GM21381 (cell line): ENCODE results near the gene AGAP2.

Experiments used
- ATAC-seq: cut with Tn5 transposase; IDR thresholded peaks from one replicate; pipeline ENCODE4 v1.9.1; 2021; ENCODE audit warnings: mild to moderate bottlenecking, moderate library complexity; ENCODE audit not compliant: unreplicated experiment

The AGAP2 gene

DNA sequence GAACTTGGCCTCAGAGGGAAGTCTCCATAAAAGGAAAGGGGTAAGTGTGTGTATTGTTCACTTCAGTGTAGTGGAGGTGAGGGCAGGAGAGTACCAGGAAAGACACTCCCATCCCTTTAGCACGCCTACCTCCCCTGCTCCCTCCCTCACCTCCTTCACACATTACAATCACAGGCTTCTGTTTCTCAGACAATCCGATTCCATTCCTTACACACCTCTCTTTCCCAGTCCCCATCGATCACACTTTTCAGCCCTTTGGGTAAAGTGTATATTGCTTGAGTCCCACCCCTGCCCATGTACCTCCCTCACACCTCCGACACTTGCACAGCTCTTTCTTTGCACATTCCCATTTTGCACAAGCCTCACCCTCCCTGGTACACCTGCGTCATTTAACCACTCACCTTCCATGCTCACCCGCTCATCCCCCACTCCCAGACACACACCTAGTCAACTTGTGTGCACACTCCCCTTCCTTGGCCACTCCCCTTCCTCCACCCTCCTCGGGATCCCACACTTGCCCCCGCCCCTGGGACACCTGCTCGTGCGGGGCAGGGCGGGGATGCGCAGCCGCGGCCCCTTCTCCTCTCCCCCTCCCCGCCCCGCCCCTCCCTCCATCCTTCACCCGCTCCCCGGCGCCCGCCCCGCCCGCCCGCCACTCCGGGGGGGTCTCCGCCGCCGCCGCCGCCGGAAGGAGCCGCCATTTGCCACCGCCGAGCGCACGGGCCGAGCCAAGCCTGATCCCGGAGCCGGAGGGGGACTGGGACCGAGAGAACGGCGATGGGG is 16.1 kb upstream of the AGAP2 start, which contains the start of gene MARCHF9:
Gene MARCHF9, plus strand, starts transcription at position 693 of the 783 bp plus-strand sequence. CDS start 426 bp downstream, outside the sequence.
- ATAC-seq, result peak; percentile 37

DNA sequence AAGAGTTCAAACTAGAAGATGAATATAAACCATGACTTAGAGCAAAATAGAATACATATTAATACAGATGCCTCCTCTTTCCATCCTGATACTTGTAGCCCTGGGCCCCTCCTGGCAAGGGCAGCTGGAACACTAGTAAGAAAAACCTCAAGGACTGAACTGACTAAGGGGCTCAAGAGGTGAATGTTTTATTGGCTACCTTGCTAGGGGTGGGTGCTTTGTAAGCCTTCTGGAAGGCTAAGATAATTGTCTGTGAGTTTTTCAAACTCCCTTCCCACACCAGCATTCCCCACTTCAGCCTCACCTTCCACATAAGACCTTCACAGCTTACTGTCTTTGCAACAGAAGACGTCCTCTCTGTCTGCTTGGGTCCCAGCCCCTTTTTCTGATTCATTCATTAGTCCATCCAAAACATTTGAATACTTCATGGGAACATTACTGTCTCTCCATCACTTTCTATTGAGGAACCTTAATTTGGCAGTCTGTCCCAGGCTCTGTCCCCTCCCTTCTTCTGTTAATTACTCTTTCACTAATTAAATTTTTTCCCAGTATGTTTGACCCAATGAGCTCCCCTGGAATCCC is 15.3 kb upstream of the AGAP2 start:
- no peak for ATAC-seq

DNA sequence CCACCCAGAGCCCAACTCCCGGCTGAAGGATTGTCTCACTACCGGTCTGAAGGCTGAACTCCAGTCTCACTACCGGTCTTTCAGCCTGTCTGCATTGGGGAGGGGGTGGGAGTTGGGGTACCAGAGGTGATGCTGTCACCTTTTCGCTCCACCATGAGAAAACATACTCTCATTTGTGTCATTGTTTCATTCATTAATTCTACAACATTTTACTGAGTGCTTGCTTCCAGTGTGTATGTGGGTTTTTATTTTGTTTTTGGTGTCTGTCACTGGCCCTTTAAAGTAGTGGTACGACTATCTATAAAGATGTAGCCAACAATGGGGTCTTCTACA is 14.1 kb upstream of the AGAP2 start:
- ATAC-seq, result no peak

DNA sequence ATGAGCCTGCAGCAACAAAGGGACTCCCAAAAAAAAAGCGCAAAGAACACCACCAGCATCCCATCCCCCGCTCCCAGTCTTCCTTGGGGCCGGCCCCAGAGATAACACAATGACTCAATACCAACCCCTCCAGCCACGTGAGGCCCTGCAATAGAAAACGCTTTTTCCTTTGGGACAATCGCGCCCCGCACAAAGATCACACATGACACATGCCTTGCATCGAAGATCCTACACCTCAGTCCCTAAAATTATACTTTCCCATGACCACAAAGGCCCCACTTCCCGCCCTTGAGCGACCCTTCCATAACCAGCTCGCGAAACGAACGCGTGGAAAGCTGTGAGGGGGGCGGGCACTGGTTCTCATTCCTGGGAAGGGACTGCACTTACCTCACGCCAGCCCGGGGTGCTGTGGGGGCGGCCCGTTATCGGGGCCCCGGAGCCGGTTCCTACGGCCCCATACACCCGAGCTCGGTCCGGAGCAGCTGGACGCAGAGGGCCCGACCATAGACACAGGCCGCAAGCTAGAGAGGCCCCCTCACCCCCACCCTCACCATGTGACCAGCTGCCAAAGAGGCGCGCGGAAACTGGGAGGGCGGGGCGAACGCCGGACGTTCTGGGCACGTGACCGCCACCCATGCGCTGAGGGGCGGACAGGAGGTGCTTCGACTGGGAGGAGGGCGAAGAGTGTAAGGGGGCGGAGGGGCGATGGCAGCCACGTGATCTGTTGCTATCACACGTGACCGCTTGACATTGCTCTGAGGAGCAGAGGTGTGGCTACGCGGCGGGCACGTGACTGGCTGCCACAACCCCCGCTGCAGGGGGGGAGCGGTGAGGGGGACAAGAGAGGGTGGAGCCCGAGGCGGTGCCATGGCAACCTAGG is 13.5 kb upstream of the AGAP2 start, which contains the start of gene CDK4:
Gene CDK4, minus strand, starts transcription at position 523 of the 880 bp plus-strand sequence. CDS start 593 bp downstream, outside the sequence.
- ATAC-seq, result peak; percentile 63

DNA sequence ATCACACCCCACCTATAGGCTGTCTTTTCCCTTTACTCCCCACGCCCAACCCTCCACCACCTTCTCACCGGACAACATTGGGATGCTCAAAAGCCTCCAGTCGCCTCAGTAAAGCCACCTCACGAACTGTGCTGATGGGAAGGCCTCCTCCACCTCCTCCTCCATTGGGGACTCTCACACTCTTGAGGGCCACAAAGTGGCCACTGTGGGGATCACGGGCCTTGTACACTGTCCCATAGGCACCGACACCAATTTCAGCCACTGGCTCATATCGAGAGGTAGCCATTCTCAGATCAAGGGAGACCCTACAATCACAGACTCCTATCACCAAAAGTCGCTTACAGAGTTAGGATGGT is 12.9 kb upstream of the AGAP2 start:
- ATAC-seq, result no peak

DNA sequence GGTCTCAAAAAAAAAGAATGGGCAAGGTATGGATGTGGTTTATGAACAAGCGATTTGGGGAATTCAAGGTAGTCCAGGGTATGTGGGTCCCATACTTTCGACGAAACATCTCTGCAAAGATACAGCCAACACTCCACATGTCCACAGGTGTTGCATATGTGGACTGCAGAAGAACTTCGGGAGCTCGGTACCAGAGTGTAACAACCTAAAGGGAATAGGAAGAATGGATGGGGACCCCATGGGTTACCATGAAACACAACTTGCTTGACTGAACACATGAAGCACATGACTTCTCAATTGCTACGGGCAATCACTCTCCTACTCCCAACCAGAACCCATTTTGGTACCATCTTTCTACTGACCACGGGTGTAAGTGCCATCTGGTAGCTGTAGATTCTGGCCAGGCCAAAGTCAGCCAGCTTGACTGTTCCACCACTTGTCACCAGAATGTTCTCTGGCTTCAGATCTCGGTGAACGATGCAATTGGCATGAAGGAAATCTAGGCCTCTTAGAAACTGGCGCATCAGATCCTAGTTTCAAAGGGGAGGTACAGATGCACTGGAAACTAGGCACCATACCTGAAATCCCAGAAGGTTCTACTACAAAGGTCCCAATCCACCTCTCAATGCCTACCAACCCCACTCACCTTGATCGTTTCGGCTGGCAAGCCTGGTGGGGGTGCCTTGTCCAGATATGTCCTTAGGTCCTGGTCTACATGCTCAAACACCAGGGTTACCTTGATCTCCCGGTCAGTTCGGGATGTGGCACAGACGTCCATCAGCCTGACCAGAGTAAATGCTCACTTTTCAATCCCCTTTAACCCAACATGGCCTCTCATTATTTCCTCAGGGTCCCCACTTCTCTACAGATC is 12.3 kb upstream of the AGAP2 start:
- ATAC-seq, result no peak

- ATAC-seq, result no peak
Measured at GRCh38 chr12:57749061-57749460, 10.5 kb upstream of the AGAP2 start.

DNA sequence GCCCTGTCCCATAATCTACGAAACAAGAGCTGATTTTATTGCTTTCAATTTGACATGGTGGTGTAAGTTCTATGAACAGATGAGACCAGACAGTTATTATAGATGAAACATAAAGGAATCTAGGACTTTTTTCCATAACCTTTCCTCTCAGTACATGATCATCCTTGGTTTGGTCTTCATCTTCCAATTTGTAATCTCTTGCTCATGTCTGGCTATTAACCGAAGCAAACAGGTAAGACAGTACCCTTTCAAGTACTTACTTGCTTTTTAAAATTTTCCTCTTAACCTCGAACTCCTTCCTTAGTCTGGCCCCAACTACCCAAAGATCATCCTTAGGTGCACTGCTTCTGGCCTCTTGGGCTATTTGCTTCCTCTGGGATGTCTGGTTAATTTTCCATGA is 7.5 kb upstream of the AGAP2 start:
- ATAC-seq, result no peak

- no peak for ATAC-seq
Measured at GRCh38 chr12:57745485-57745881, 6.9 kb upstream of the AGAP2 start.

DNA sequence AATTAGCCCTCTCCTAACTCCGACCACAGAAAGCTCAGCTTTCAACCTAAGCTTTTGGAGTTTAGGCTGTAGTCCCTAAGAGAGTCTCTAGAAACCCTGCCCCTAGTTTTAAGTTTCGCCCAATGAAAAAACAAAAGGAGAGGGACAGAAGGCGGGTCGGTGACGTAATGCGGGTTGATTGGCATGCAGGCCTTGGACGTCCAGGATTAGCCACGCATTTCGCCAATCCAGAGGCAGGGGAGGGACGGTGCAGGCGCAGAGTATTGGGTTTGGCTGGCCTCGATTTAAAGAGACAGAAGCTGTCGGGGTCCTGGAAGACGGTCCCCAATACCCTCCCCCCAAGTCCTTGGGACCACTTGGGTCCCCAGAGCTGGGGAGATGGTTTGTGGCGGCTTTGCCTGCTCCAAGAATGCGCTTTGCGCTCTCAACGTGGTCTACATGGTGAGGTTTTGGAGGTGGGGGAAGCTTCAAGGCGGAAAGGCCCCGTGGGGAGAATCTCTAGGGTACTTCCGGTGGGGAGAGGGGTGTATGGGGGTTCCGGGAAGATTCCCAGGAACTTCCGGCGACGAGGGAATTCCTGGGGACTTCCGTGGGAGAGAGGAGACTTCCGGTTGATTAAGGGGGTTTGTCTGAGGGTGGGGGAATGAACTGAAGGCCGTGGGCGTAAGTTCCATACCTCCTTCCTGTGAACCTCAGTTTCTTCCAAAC is 6.4 kb upstream of the AGAP2 start, which contains the start of gene TSPAN31:
Gene TSPAN31, plus strand, starts transcription at position 263 of the 708 bp plus-strand sequence. Its CDS starts 116 bp downstream, at position 379.
- peak; percentile 81 for ATAC-seq

DNA sequence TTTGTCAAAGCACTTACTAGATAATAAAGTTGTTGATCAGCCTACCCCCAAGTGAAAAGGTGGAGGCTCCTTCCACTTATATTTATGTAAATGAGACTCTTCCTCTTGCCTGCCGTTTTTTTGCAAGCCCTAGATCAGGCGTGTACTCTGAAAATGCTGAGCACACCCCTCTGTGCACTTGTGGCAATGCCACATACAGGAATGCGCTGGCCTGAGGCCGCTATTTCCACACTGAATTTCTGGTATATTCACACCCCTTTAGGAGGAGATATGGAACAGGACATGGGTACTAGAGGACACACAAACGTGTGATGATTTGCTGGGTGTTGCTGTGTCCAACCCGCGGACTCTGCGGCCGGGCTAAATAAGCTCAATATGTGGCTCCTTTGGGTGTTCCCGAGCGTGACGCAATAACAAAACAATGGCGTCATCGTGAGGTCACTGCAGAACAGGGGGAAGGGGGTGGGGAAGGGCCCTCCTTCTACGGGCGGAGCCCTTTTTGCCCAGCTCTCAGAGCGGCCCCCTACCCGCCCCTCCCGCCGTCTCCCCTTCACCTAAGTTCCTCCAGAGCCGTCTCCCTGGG is 5.7 kb upstream of the AGAP2 start:
- peak; percentile 27 for ATAC-seq

DNA sequence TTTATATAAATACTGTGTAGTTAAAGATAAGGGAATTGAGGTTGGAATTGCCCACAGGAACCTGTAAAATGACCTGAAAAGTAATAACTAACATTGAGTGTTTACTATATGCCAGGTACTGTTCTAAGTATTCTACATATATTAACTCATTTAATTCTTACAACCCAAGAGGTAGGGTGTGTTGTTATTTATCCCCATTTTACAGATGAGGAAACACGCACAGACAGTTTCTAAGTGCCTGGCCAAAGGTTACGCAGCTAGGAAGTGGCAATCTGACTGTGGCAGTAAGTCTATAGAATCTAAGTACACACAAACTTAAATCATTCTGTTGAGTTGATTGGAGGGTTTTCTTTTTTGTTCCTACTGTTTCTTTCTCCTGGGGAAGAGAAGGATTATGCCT is 5.2 kb upstream of the AGAP2 start:
- no peak for ATAC-seq

GRCh38 chr12:57741844-57742738 is 3.5 kb upstream of the AGAP2 start:
- ATAC-seq, result peak; percentile 57

DNA sequence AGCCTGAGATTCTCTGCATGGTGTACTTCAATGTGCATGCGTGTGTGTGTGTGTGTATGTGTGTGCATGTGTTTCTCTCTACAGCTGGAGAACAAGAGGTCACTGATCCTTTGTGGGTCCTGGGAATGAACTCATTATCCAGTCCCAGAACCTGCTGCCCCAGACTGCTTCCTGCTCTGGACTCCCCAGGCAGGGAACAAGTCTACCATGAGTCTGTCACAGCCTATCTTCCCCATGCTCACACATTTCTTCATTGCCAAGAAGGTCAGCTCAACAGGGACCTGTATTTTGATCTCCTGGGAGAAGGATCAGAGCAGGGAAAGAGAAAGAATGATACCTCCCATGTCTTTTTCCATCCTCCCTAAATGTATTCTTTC is 2.9 kb upstream of the AGAP2 start:
- no peak for ATAC-seq

DNA sequence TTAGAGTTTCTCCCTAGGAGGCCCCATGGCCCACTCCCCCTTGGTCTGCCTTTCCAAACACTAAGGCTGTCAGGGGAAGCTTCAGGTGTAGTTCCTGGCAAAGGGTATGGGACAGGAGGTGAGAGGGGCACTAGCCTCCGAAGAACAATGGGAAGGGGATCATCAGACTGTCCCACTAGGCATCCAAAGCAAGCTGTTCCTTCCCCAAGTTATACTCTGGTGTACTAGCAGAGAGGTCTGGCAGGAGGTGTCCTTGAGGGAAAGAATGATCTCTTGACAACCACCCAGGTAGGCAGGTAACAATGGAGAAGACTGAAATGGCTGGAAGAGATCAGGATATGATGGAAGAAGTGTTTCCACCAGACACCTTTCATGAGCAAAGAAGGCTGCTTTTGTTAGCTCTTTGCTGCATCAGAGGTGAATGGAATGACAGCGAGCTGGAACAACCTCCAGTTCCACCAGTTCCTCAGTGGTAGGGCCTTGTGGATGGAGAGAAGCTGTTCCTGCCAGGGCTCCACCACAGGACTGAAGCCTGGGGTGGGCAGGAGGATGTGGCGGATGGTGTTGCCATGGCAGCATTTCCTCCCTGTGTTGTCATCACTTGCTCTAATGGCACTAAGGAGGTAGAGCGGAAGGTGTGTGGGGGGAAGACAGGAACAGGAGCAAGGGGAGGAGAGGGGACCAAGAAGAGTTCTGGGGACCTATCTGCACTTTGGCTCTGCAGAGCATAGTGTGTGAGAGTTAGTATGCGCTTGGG is 2.3 kb upstream of the AGAP2 start:
- ATAC-seq, result peak; percentile 45

- ATAC-seq, result no peak
Measured at GRCh38 chr12:57739914-57740538, 1.5 kb upstream of the AGAP2 start.

- ATAC-seq, result no peak
Measured at GRCh38 chr12:57739387-57739786, 845 bp upstream of the AGAP2 start.
